ENCODE data around the gene JAZF1.

Gene JAZF1

GRCh38 chr7:28068811-28069216, 111.8 kb downstream of the JAZF1 start:
- no peak for TF ChIP-seq CTCF (conservative IDR thresholded peaks at IDR 0.05)
- no peak overlapping the region for H3K27ac ChIP-seq

- H3K27ac ChIP-seq = no peak overlapping the region
Measured at GRCh38 chr7:28067171-28067570, 113.4 kb downstream of the JAZF1 start.

GRCh38 chr7:28065721-28066285, 114.8 kb downstream of the JAZF1 start:
- H3K27ac ChIP-seq = no peak overlapping the region
- no peak for TF ChIP-seq CTCF (conservative IDR thresholded peaks at IDR 0.05)

More at GRCh38 chr7:28067171-28067570, 113.4 kb downstream of the JAZF1 start:
- no peak for TF ChIP-seq CTCF (conservative IDR thresholded peaks at IDR 0.05)

GRCh38 chr7:28065308-28065707, 115.3 kb downstream of the JAZF1 start:
- TF ChIP-seq CTCF (conservative IDR thresholded peaks at IDR 0.05) = no peak
- H3K27ac ChIP-seq = no peak overlapping the region

GRCh38 chr7:28064437-28064836, 116.2 kb downstream of the JAZF1 start:
- TF ChIP-seq CTCF (conservative IDR thresholded peaks at IDR 0.05) = no peak
- no peak overlapping the region for H3K27ac ChIP-seq

- peak; percentile 51; the same call in 1 of the 2 replicates for TF ChIP-seq CTCF (conservative IDR thresholded peaks at IDR 0.05)
- no peak overlapping the region for H3K27ac ChIP-seq
Measured at GRCh38 chr7:28062197-28062991, 118.2 kb downstream of the JAZF1 start.

- no peak overlapping the region for H3K27ac ChIP-seq
- TF ChIP-seq CTCF (conservative IDR thresholded peaks at IDR 0.05) = no peak
Measured at GRCh38 chr7:28061824-28062196, 118.8 kb downstream of the JAZF1 start.
